22Rv1 (cell line): ENCODE results near the gene TBC1D5.

ENCODE experiments used
- ZFX ChIP-seq: fragments of 450-650 bp; IDR thresholded peaks from 2 replicates; pipeline ENCODE4 v1.6.1; 2017; ENCODE audit warnings: antibody characterized with exemption, borderline replicate concordance
- TF ChIP-seq, protein P1 (sequence below): fragments of 450-650 bp; IDR thresholded peaks from 2 replicates; pipeline ENCODE4 v1.5.1; 2017; ENCODE audit warnings: mild to moderate bottlenecking

DNA sequence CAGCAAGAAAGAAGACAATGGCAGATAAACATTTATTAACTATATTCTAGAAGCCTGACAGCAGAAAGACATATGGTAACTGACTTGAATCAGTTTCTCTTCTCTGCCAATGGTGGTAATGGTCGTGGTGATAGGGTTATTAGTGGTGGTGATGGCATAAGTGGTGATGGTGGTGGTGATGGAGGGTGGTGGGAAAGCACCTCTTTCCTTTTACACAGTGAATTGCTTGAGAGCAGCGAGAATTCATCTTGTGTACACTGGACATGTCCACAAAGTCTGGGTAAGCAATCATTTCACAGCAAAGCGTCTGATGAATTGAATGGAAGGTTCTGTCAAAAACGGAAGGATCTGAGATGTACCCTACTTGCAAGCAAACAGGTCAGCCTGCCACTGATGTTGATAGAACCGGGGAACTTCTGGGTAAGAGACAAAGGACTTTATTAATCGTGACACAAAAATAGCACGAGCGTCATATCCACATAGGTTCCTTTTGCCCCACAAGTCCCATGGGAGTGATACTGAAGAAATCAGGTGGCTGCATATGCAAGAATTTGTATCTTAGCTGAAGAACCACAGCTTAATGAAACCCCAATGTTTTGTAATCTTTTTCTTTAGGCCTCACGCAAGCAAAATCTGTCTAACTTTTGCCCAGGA, 23.5 kb upstream of the TBC1D5 start:
- TF ChIP-seq, protein P1, sequence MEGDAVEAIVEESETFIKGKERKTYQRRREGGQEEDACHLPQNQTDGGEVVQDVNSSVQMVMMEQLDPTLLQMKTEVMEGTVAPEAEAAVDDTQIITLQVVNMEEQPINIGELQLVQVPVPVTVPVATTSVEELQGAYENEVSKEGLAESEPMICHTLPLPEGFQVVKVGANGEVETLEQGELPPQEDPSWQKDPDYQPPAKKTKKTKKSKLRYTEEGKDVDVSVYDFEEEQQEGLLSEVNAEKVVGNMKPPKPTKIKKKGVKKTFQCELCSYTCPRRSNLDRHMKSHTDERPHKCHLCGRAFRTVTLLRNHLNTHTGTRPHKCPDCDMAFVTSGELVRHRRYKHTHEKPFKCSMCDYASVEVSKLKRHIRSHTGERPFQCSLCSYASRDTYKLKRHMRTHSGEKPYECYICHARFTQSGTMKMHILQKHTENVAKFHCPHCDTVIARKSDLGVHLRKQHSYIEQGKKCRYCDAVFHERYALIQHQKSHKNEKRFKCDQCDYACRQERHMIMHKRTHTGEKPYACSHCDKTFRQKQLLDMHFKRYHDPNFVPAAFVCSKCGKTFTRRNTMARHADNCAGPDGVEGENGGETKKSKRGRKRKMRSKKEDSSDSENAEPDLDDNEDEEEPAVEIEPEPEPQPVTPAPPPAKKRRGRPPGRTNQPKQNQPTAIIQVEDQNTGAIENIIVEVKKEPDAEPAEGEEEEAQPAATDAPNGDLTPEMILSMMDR = no peak
- TF ChIP-seq ZFX = no peak
